ENCODE results near the gene TIGD1.

Gene TIGD1

GRCh38 chr2:232501331-232501771 is 49.0 kb downstream of the TIGD1 start:
- DNase-seq (ENCODE audit: low spot score), result no peak
- in situ Hi-C loops (cut with MboI; ENCODE audit: low sequenced_read_pairs, unreplicated experiment), result no loop called here
- TF ChIP-seq CTCF (IDR thresholded peaks at IDR 0.05; ENCODE audit: borderline replicate concordance, control extremely low read depth, extremely low read depth, insufficient read depth, missing control alignments), result no peak

DNA sequence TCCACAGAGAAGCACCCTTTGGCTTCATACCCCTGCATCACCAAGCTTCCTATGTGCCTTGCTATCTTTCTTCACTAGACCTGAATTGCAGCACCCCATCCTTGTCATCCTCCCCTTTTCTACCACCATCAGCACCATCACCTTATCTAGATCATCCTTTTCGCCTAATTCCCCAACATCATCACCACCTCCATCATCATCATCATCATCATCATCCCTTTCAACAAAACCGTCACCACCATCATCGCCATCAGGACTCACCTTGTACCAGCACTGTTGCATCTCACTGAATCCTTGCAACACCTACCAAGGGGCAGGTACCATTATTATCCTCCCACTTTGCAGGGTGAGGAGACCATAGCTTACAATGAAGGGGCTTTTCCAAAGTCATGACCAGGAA is 51.9 kb downstream of the TIGD1 start:
- TF ChIP-seq CTCF (IDR thresholded peaks at IDR 0.05; ENCODE audit: borderline replicate concordance, control extremely low read depth, extremely low read depth, insufficient read depth, missing control alignments), result no peak
- in situ Hi-C loops (cut with MboI; ENCODE audit: low sequenced_read_pairs, unreplicated experiment), result no loop called here
- no peak for DNase-seq (ENCODE audit: low spot score)

Data from GM13976 (cell line).